ENCODE data around the gene GFAP. TPM values are rescaled to one million over a fixed set of nuclear protein-coding genes. Genes with fewer than 3 reads are reported as not detected.
A peak's percentile ranks its signal among the peaks of the same experiment; 100 is the strongest.

The GFAP gene
- total RNA-seq, 4 donors from 2014 or later = 1.4 to 4.1 (median 2.9) TPM

- no peak for DNase-seq (ENCODE audit: low spot score)
- no peak for ATAC-seq (ENCODE audit: low FRiP score)
- TF ChIP-seq CTCF (IDR thresholded peaks at IDR 0.05) = no peak
Observed at GRCh38 chr17:44877121-44877520, 38.2 kb downstream of the GFAP start.

- ATAC-seq (ENCODE audit: low FRiP score) (no peak), DNase-seq (ENCODE audit: low spot score) (no peak)
- no peak for TF ChIP-seq CTCF (IDR thresholded peaks at IDR 0.05)
Observed at GRCh38 chr17:44875761-44876160, 39.5 kb downstream of the GFAP start.

GRCh38 chr17:44872131-44872768 lies 43.0 kb downstream of the GFAP start:
- ATAC-seq (ENCODE audit: low FRiP score) (no peak), DNase-seq (ENCODE audit: low spot score) (no peak)
- no peak for TF ChIP-seq CTCF (IDR thresholded peaks at IDR 0.05)

GRCh38 chr17:44871556-44871955 lies 43.7 kb downstream of the GFAP start:
- no peak for TF ChIP-seq CTCF (IDR thresholded peaks at IDR 0.05)
- DNase-seq (ENCODE audit: low spot score) (no peak), ATAC-seq (ENCODE audit: low FRiP score) (no peak)

- DNase-seq (ENCODE audit: low spot score) (no peak), ATAC-seq (ENCODE audit: low FRiP score) (no peak)
- TF ChIP-seq CTCF (IDR thresholded peaks at IDR 0.05) = no peak
Observed at GRCh38 chr17:44867841-44868240, 47.5 kb downstream of the GFAP start.

GRCh38 chr17:44865931-44866330 lies 49.4 kb downstream of the GFAP start:
- no peak for TF ChIP-seq CTCF (IDR thresholded peaks at IDR 0.05)
- ATAC-seq (ENCODE audit: low FRiP score) = no peak
- no peak for DNase-seq (ENCODE audit: low spot score)

- peak; percentile 42 for DNase-seq (ENCODE audit: low spot score)
- ATAC-seq (ENCODE audit: low FRiP score) = peak; percentile 46
- TF ChIP-seq CTCF (IDR thresholded peaks at IDR 0.05) = peak in 1 of 3 donors; percentile 51
Observed at GRCh38 chr17:44865231-44865660, 50.1 kb downstream of the GFAP start.

Measured in omental fat pad (tissue), 4 donors.